GM18873 (cell line): ENCODE results near the gene CTAG1B.
"Not testable (repeated sequence)": the region's sequence is repeated elsewhere in the genome, so short reads cannot be mapped to it uniquely, and the experiment has no call there.

ENCODE experiments used
- ATAC-seq: cut with Tn5 transposase; IDR thresholded peaks from one replicate; pipeline ENCODE4 v1.9.1; 2021; ENCODE audit warnings: mild to moderate bottlenecking, moderate library complexity, moderate number of reproducible peaks; ENCODE audit not compliant: unreplicated experiment, low FRiP score

Gene CTAG1B

DNA sequence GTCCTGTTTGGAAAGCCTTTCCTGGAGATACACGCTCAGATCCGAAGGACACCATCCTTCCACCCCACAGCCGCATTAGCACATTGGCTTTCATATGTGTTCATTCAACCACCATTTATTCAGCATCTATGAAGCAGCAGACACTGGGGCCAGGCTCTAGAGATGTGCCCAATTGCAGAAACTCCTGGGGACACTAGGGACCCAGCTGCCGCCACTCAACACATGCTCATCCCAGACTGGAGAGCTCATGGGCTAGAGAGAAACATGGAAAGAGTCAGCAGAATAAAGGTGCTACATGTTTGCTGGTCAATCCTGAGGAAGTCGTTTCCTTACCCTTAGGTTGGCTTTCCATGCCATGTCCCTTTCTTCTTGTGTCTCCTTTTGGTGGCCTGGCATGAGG, 26.6 kb downstream of the CTAG1B start:
- ATAC-seq: no peak

DNA sequence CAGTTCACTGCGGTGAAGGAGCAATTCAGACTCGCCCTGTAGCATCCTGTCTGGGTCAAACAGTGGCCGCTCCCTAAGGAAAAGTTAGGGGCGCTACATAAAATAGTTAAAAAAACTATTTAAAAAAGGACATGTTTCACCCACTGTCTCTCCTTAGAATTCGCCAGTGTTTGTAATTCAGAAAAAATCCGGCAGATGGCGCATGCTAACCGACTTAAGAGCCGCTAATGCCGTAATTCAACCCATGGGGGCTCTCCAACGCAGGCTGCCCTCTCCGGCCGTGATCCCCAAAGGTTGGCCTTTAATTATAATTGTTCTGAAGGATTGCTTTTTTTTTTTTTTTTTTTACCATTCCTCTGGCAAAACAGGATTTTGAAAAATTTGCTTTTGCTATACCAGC, 28.7 kb downstream of the CTAG1B start:
- not testable (repeated sequence) for ATAC-seq

DNA sequence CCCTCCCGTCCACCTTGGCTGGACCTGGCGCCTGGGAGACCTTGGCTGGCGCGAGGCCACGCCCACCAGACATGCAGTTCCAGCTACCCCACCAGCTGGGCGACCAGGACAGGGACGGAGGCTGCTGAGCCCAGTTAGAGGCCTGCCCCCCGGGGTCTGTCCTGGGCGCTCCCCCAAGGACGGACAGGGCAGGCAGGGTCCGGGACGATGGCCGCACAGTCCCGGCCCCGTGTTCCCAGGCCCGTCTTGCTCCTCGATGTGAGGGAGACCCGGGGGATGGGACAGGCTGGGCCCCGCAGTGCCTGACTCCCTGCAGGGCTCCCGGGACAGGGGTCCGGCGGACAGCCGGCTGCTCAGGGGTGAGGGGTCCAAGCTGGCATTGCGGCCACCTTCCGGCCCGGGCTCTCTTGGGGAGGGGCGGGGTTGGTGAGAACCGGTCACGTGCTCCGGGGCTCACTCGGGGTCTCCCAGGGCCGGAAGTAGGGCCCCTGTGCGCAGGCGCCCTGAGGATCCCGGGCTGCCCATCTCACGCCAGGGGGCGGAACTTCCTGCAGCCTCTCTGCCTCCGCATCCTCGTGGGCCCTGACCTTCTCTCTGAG, 34.4 kb downstream of the CTAG1B start, which contains the start of gene CTAG1A:
CTAG1A (plus strand) TSS at position 549 of the 599 bp plus-strand sequence. CDS start 74 bp downstream, outside the sequence.
- not testable (repeated sequence) for ATAC-seq

DNA sequence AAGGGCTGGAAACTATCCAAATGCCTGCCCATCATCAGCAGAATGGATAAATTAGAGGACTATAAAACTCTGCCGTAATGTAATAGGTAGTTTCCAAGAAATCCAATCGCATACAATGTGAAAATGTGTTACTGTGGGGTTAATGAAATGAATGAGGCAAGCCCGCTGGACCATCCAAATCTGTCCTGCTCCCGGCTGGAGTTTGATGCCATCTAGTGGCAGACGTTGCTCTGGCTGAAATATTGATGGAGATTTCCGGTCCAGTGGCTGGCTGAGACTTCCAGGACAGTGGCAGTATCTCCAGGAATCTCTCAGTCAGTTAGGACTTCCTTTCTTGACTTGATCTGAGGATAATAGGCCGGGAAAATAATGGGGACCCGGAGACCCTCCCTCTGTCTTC, 36.1 kb downstream of the CTAG1B start:
- not testable (repeated sequence) for ATAC-seq

DNA sequence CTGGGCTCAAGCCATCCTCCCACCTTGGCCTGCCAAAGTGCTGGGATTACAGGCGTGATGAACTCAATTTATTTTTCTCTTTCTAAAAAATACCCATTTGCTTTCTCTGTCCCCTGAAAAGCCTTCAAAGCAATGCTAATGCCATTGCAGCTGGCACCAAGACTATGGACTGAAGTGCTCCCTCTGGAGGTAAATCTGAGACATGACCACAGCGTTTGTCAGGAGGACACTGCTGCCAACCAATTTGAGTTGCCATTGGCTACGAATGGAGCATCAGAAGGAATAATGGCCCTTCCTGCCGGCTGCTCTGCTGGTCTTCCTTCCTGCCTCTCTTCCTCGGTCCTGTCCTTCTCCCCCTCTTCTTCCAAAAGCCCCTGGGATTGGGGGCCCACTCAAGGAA, 44.0 kb downstream of the CTAG1B start:
- ATAC-seq: not testable (repeated sequence)

DNA sequence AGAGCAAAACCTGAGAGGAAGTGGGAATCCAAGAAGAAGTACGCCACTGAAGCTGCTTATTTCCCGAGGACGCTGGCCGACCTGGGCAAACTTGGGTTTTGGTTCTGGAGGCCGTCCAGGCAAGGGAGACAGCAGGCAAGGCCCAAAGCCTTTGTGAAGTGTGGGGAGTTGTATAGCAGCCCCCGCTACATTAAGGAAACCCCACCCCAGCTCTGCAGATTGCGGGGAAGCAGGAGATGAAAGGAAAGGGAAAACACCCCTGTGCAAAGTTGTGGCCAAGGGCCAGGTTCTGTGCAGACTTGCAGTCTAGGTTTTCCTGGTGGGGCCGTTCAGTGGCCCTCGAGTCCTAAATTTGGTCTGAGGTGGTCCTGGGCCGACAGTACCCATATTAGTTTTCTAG, 46.0 kb downstream of the CTAG1B start:
- not testable (repeated sequence) for ATAC-seq

DNA sequence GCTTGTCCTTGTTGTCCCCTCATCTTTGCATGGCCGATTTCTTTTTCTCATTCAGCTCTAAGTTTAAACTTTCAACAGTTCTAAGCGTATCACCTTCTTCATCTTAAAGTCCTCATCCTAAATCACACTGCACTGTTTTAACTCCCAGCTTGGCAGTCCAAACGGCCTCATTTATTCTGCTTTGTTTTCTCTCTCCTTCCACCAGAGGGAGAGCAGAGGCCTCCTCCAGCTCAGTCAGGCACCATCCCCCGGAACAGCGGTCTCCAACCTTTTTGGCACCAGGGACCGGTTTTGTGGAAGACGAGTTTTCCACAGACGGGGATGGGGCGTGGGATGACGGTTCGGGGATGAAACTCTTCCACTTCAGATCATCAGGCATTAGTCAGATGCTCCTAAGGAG, 48.7 kb downstream of the CTAG1B start:
- ATAC-seq: not testable (repeated sequence)
